Breast epithelium (tissue), 3 donors: ENCODE measurements around the gene SFTPA1.

Experiments
- CTCF ChIP-seq, 3 donors: fragments of 450-650 bp; IDR thresholded peaks; one replicate each; pipeline ENCODE4 v1.5.1; 2016 to 2017; ENCODE audit warnings: antibody characterized with exemption in 3 of 3, mild to moderate bottlenecking in 3 of 3, moderate library complexity in 3 of 3
- POLR2A ChIP-seq: fragments of 450-650 bp; IDR thresholded peaks from one replicate; pipeline ENCODE4 v1.6.1; 2016; ENCODE audit warnings: antibody characterized with exemption, mild to moderate bottlenecking, moderate library complexity
- POLR2AphosphoS5 ChIP-seq, 3 donors: sonication (generic); formaldehyde crosslinking; IDR thresholded peaks; one replicate each; pipeline ENCODE4 v1.6.1; 2017; ENCODE audit warnings: antibody characterized with exemption in 3 of 3

- TF ChIP-seq CTCF (IDR thresholded peaks at IDR 0.05): no peak
- TF ChIP-seq POLR2AphosphoS5 (IDR thresholded peaks at IDR 0.05): no peak
- no peak for TF ChIP-seq POLR2A
Measured at GRCh38 chr10:79601939-79602338, 8.8 kb upstream of the SFTPA1 start.
